Activated CD4-positive, alpha-beta T cell treated with anti-CD3 and anti-CD28 coated beads for 36 hours (primary cell): ENCODE measurements around the gene CDKN1C. TPM values are rescaled to one million over a fixed set of nuclear protein-coding genes. Genes with fewer than 3 reads are reported as not detected.

Experiments used
- total RNA-seq, 2 experiments: library from RNA; stranded (reverse); gene quantifications; one replicate each; pipeline ENCODE4 v1.2.3, GENCODE V29; 2021

Gene CDKN1C
- total RNA-seq, 2 experiments from 2014 or later: 0.21 to 0.53 TPM

Other genes starting within 250 kb of the CDKN1C start
- under 1 TPM; 0.16 TPM for gene KCNQ1OT1, start 185.8 kb downstream of the CDKN1C start, total RNA-seq
- 1 to 10 TPM; 3.1 to 3.7 TPM for gene PHLDA2, start 43.6 kb upstream of the CDKN1C start, total RNA-seq
- 100 to 1,000 TPM; 241 to 246 TPM for gene NAP1L4, start 106.6 kb upstream of the CDKN1C start, total RNA-seq
- gene CARS1, start 171.6 kb upstream of the CDKN1C start, total RNA-seq: 100 to 1,000 TPM in 1 of 2 experiments, 10 to 100 TPM in 1; 94.1 to 126 TPM